Measurements from ENCODE around the gene TNK1.

- TF ChIP-seq REST (IDR thresholded peaks at IDR 0.05; ENCODE audit: insufficient read depth in 1 of 2, low read depth in 2 of 2, low read length in 2 of 2) (no peak), POLR2AphosphoS5 (IDR thresholded peaks at IDR 0.05; ENCODE audit: low read depth, low read length) (no peak), TAF1 (IDR thresholded peaks at IDR 0.05; ENCODE audit: borderline replicate concordance, insufficient read depth, low read length) (no peak), SIN3A (IDR thresholded peaks at IDR 0.05; ENCODE audit: borderline replicate concordance, insufficient read depth, low read length) (no peak), FOXP2 (optimal IDR thresholded peaks at IDR 0.05; ENCODE audit: borderline replicate concordance, extremely low read depth, extremely low read length, insufficient read depth) (no peak)
Measured at GRCh38 chr17:7354262-7354843, 26.5 kb upstream of the TNK1 start.

All from PFSK-1 (cell line).